Smooth muscle cell (in vitro differentiated cells): ENCODE results near the gene HEATR9. TPM values are rescaled to one million over a fixed set of nuclear protein-coding genes. Genes with fewer than 3 reads are reported as not detected.

Experiments used
- DNase-seq: peaks from one replicate; lab custom pipeline; 2025; ENCODE audit not compliant: unreplicated experiment; lab: John Stamatoyannopoulos, UW
- H2AFZ ChIP-seq: fragments of 200-600 bp; sonication (generic); 2 replicates; pipeline ENCODE4 v1.6.0; 2016; ENCODE audit warnings: antibody characterized with exemption, low read depth, mild to moderate bottlenecking
- H3F3A ChIP-seq: fragments of 200-600 bp; sonication (generic); 2 replicates; pipeline ENCODE4 v1.6.0; 2017; ENCODE audit warnings: antibody characterized with exemption, low read depth
- H3K27ac ChIP-seq: fragments of 200-600 bp; sonication (generic); 2 replicates; pipeline ENCODE4 v1.5.1; 2016; ENCODE audit warnings: low read depth, mild to moderate bottlenecking
- H3K27me3 ChIP-seq: fragments of 200-600 bp; sonication (generic); 2 replicates; pipeline ENCODE4 v1.6.1; 2016; ENCODE audit warnings: low read depth, mild to moderate bottlenecking
- H3K36me3 ChIP-seq: fragments of 200-600 bp; sonication (generic); 2 replicates; pipeline ENCODE4 v1.5.1; 2016; ENCODE audit warnings: low read depth
- H3K4me1 ChIP-seq: fragments of 200-600 bp; sonication (generic); 2 replicates; pipeline ENCODE4 v1.5.1; 2016; ENCODE audit warnings: low read depth
- H3K4me2 ChIP-seq: fragments of 200-600 bp; sonication (generic); 2 replicates; pipeline ENCODE4 v1.6.0; 2016; ENCODE audit warnings: mild to moderate bottlenecking
- H3K4me3 ChIP-seq: fragments of 200-600 bp; sonication (generic); 2 replicates; pipeline ENCODE4 v1.5.1; 2016; ENCODE audit warnings: mild to moderate bottlenecking
- H3K79me2 ChIP-seq: fragments of 200-600 bp; sonication (generic); 2 replicates; pipeline ENCODE4 v1.6.0; 2016; ENCODE audit warnings: low read depth, mild to moderate bottlenecking
- H3K9ac ChIP-seq: fragments of 200-600 bp; sonication (generic); 2 replicates; pipeline ENCODE4 v1.6.0; 2016; ENCODE audit warnings: low read depth
- H3K9me3 ChIP-seq: fragments of 200-600 bp; sonication (generic); replicated peaks from 2 replicates; pipeline ENCODE4 v1.5.1; 2016; ENCODE audit warnings: low read depth
- H4K20me1 ChIP-seq: fragments of 200-600 bp; sonication (generic); 2 replicates; pipeline ENCODE4 v1.6.0; 2016; ENCODE audit warnings: low read depth
- CTCF ChIP-seq: fragments of 200-600 bp; sonication (generic); IDR thresholded peaks from 2 replicates; pipeline ENCODE4 v1.5.1; 2017; ENCODE audit warnings: borderline replicate concordance, mild to moderate bottlenecking, antibody characterized with exemption; ENCODE audit not compliant: insufficient read depth, poor library complexity, severe bottlenecking
- WGBS: methylation state at CpG from one replicate; pipeline ENCODE4 v1.1.7; 2016; ENCODE audit warnings: low lambda C conversion rate; 5-methylcytosine and 5-hydroxymethylcytosine counted together
- polyA plus RNA-seq: library from polyadenylated mRNA; unstranded; fragments of >200 nt; fragmentation: Nextera tagmentation; extraction: Ambion mirVana; gene quantifications from 2 replicates; pipeline ENCODE4 v1.2.1, GENCODE V29; 2016
- total RNA-seq: library from RNA; depleted of rRNA; stranded (reverse); fragments of >200 nt; gene quantifications from 2 replicates; pipeline ENCODE4 v1.2.3, GENCODE V29; 2014

HEATR9 gene
- total and polyA plus RNA-seq, 2 experiments from 2014 or later: not detected

- Histone ChIP-seq H3K27me3 (no peaks in the 10 kb centered on the region), H4K20me1 (peaks cover 91% of the 10 kb centered on the region), H3K36me3 (peaks cover 39% of the 10 kb centered on the region), H2AFZ (no peak overlapping the region), H3K27ac (no peak overlapping the region), H3K4me2 (no peak overlapping the region), H3F3A (peaks cover 5% of the 10 kb centered on the region), H3K4me1 (no peaks in the 10 kb centered on the region), H3K79me2 (peaks cover 75% of the 10 kb centered on the region), H3K9me3 (no peaks in the 10 kb centered on the region), H3K4me3 (no peak overlapping the region), H3K9ac (no peak overlapping the region)
- no peak for DNase-seq
- TF ChIP-seq CTCF: no peak
- WGBS: 97% methylated on average over 1 of the region's 1 CpG
These were observed 49.2 kb downstream of the HEATR9 start for GRCh38 chr17:35819455-35819854.

- Histone ChIP-seq H3F3A (peaks cover 5% of the 10 kb centered on the region), H3K4me3 (no peak overlapping the region), H3K36me3 (peaks cover 21% of the 10 kb centered on the region), H4K20me1 (peaks cover 95% of the 10 kb centered on the region), H3K4me1 (no peaks in the 10 kb centered on the region), H3K27ac (no peak overlapping the region), H2AFZ (no peak overlapping the region), H3K9ac (no peak overlapping the region), H3K27me3 (no peaks in the 10 kb centered on the region), H3K9me3 (no peaks in the 10 kb centered on the region), H3K4me2 (no peak overlapping the region), H3K79me2 (peaks cover 93% of the 10 kb centered on the region)
- DNase-seq: no peak
- TF ChIP-seq CTCF: no peak
- WGBS: 62% methylated on average over 1 of the region's 1 CpG
These were observed 51.5 kb downstream of the HEATR9 start for GRCh38 chr17:35817196-35817595.

- Histone ChIP-seq H3K79me2 (peaks cover 98% of the 10 kb centered on the region), H3K4me1 (peaks cover under 1% of the 10 kb centered on the region), H3K4me2 (no peak overlapping the region), H2AFZ (no peak overlapping the region), H3K27ac (no peak overlapping the region), H4K20me1 (peaks cover 97% of the 10 kb centered on the region), H3K27me3 (no peaks in the 10 kb centered on the region), H3F3A (peaks cover 5% of the 10 kb centered on the region), H3K9ac (no peak overlapping the region), H3K36me3 (peaks cover 16% of the 10 kb centered on the region), H3K9me3 (no peaks in the 10 kb centered on the region), H3K4me3 (no peak overlapping the region)
- no peak for DNase-seq
- 97% methylated on average over 5 of the region's 5 CpGs for WGBS
- no peak for TF ChIP-seq CTCF
These were observed 52.0 kb downstream of the HEATR9 start for GRCh38 chr17:35816723-35817122.

- H3K27me3 ChIP-seq: no peaks in the 10 kb centered on the region
- peaks cover 22% of the 10 kb centered on the region for H3K4me1 ChIP-seq
- no peak overlapping the region for H2AFZ ChIP-seq
- no peak for TF ChIP-seq CTCF
- H3K27ac ChIP-seq: no peak overlapping the region
- no peak overlapping the region for H3K4me2 ChIP-seq
- H3K4me3 ChIP-seq: no peak overlapping the region
- H3F3A ChIP-seq: peaks cover 15% of the 10 kb centered on the region
- H3K36me3 ChIP-seq: no peaks in the 10 kb centered on the region
- H4K20me1 ChIP-seq: peaks cover 77% of the 10 kb centered on the region
- H3K9me3 ChIP-seq: no peaks in the 10 kb centered on the region
- WGBS: 94% methylated on average over 5 of the region's 5 CpGs
- H3K79me2 ChIP-seq: peaks cover 81% of the 10 kb centered on the region
- no peak for DNase-seq
- no peak overlapping the region for H3K9ac ChIP-seq
These were observed 56.2 kb downstream of the HEATR9 start for GRCh38 chr17:35812456-35812855.
